Liver (tissue), 9 donors: ENCODE data around the gene ALPI. TPM values are rescaled to one million over a fixed set of nuclear protein-coding genes. Genes with fewer than 3 reads are reported as not detected.

Experiments used
- DNase-seq: peaks from one replicate; pipeline ENCODE4 v3.0.0-alpha.2; 2017; ENCODE audit warnings: low spot score
- H3K27ac ChIP-seq, 2 donors: one replicate each; pipeline ENCODE4 v1.7.0; 2013; ENCODE audit warnings: inconsistent platforms in 2 of 2, low read length in 2 of 2, control low read depth in 1 of 2, low read depth in 1 of 2, mild to moderate bottlenecking in 1 of 2
- H3K27me3 ChIP-seq, 4 donors: one replicate each; pipeline versions ENCODE4 v1.6.1 to v1.7.0; 2013; ENCODE audit warnings: low read length in 3 of 4, inconsistent platforms in 1 of 4, mild to moderate bottlenecking in 1 of 4, moderate library complexity in 1 of 4; ENCODE audit not compliant: control insufficient read depth in 4 of 4, insufficient read depth in 4 of 4
- H3K36me3 ChIP-seq, 4 donors: one replicate each; pipeline versions ENCODE4 v1.6.1 to v1.7.0; 2013; ENCODE audit warnings: low read length in 3 of 4, mild to moderate bottlenecking in 3 of 4, low read depth in 1 of 4, moderate library complexity in 1 of 4; ENCODE audit not compliant: control insufficient read depth in 4 of 4, insufficient read depth in 3 of 4
- H3K4me1 ChIP-seq, 4 donors: one replicate each; pipeline versions ENCODE4 v1.6.1 to v1.7.0; 2013; ENCODE audit warnings: low read length in 3 of 4, mild to moderate bottlenecking in 3 of 4, moderate library complexity in 1 of 4; ENCODE audit not compliant: control insufficient read depth in 4 of 4, insufficient read depth in 4 of 4
- H3K4me3 ChIP-seq, 3 donors: one replicate each; pipeline versions ENCODE4 v1.6.1 to v1.7.0; 2013; ENCODE audit warnings: low read length in 3 of 3, control low read depth in 1 of 3, low read depth in 1 of 3, mild to moderate bottlenecking in 1 of 3
- H3K9ac ChIP-seq, 2 donors: one replicate each; pipeline ENCODE4 v1.7.0; 2013; ENCODE audit warnings: low read length in 2 of 2, mild to moderate bottlenecking in 2 of 2, moderate library complexity in 2 of 2, control low read depth in 1 of 2, low read depth in 1 of 2
- H3K9me3 ChIP-seq, 4 donors: one replicate each; pipeline versions ENCODE4 v1.6.1 to v1.7.0; 2013; ENCODE audit warnings: low read length in 3 of 4; ENCODE audit not compliant: control insufficient read depth in 4 of 4
- ATF3 ChIP-seq: IDR thresholded peaks from 2 replicates; pipeline ENCODE4 v1.6.1; 2016; ENCODE audit warnings: antibody characterized with exemption
- EGR1 ChIP-seq, 2 donors: IDR thresholded peaks; 2 replicates each; pipeline ENCODE4 v1.6.1; 2016 to 2018; ENCODE audit warnings: antibody characterized with exemption in 2 of 2, low read depth in 2 of 2
- FOXA1 ChIP-seq: IDR thresholded peaks from 2 replicates; pipeline ENCODE4 v1.6.1; 2016; ENCODE audit warnings: antibody characterized with exemption
- FOXA2 ChIP-seq: IDR thresholded peaks from 2 replicates; pipeline ENCODE4 v1.6.1; 2016; ENCODE audit warnings: antibody characterized with exemption
- GABPA ChIP-seq, 2 donors: IDR thresholded peaks in 1 of 2; conservative IDR thresholded peaks in 1 of 2; 2 replicates each; pipeline ENCODE4 v1.6.1; 2016; ENCODE audit warnings: antibody characterized with exemption in 2 of 2, mild to moderate bottlenecking in 1 of 2, moderate library complexity in 1 of 2
- HNF4A ChIP-seq, 2 donors: conservative IDR thresholded peaks; 2 replicates each; pipeline ENCODE4 v1.6.1; 2016; ENCODE audit warnings: antibody characterized with exemption in 2 of 2, mild to moderate bottlenecking in 2 of 2
- HNF4G ChIP-seq: IDR thresholded peaks from 2 replicates; pipeline ENCODE4 v1.6.1; 2016; ENCODE audit warnings: antibody characterized with exemption
- JUND ChIP-seq, 2 donors: IDR thresholded peaks; 2 replicates each; pipeline ENCODE4 v1.6.1; 2016; ENCODE audit warnings: antibody characterized with exemption in 2 of 2
- MAX ChIP-seq: IDR thresholded peaks from 2 replicates; pipeline ENCODE4 v1.6.1; 2016; ENCODE audit warnings: antibody characterized with exemption
- NR2F2 ChIP-seq: IDR thresholded peaks from 2 replicates; pipeline ENCODE4 v1.6.1; 2016; ENCODE audit warnings: antibody characterized with exemption
- RAD21 ChIP-seq, 2 donors: IDR thresholded peaks; 2 replicates each; pipeline ENCODE4 v1.6.1; 2016; ENCODE audit warnings: antibody characterized with exemption in 2 of 2, mild to moderate bottlenecking in 2 of 2
- REST ChIP-seq: IDR thresholded peaks from 2 replicates; pipeline ENCODE4 v1.6.1; 2016; ENCODE audit warnings: antibody characterized with exemption, mild to moderate bottlenecking
- RXRA ChIP-seq, 2 donors: IDR thresholded peaks; 2 replicates each; pipeline ENCODE4 v1.6.1; 2017 to 2018; ENCODE audit warnings: antibody characterized with exemption in 2 of 2, mild to moderate bottlenecking in 1 of 2
- SP1 ChIP-seq: IDR thresholded peaks from 2 replicates; pipeline ENCODE4 v1.6.1; 2018; ENCODE audit warnings: antibody characterized with exemption, mild to moderate bottlenecking
- TAF1 ChIP-seq: conservative IDR thresholded peaks from 2 replicates; pipeline ENCODE4 v1.6.1; 2016; ENCODE audit warnings: antibody characterized with exemption, mild to moderate bottlenecking
- YY1 ChIP-seq: IDR thresholded peaks from 2 replicates; pipeline ENCODE4 v1.6.1; 2016; ENCODE audit warnings: antibody characterized with exemption, mild to moderate bottlenecking
- ZBTB33 ChIP-seq: IDR thresholded peaks from 2 replicates; pipeline ENCODE4 v1.6.1; 2016; ENCODE audit warnings: antibody characterized with exemption
- WGBS: extraction: QIAGEN DNeasy Blood & Tissue Kit; methylation state at CpG from one replicate; pipeline ENCODE4 v1.1.7; 2013; 5-methylcytosine and 5-hydroxymethylcytosine counted together
- polyA plus RNA-seq, 2 donors: library from polyadenylated mRNA; stranded (reverse) in 1 of 2; unstranded in 1 of 2; fragments of 200-250 nt in 1 of 2; fragments of >200 nt in 1 of 2; fragmentation: Nextera tagmentation in 1 of 2; extraction: Ambion mirVana in 1 of 2; gene quantifications; one replicate each; pipeline versions ENCODE4 v1.2.1 to v1.2.3, GENCODE V29; 2013 to 2015
- total RNA-seq, 2 donors: library from RNA; depleted of rRNA; stranded (reverse); fragments of >200 nt; gene quantifications; one replicate each; pipeline ENCODE4 v1.2.3, GENCODE V29; 2014
- TF ChIP-seq, protein P1 (sequence below): fragments of 150-350 bp; IDR thresholded peaks from 2 replicates; pipeline ENCODE4 v1.5.1; 2017; ENCODE audit warnings: improper control_type of control experiment, low read depth, low read length; ENCODE audit not compliant: missing input control
- donor health status: healthy.
- donor health status: healthy.
- donor health status: healthy.
- donor health status: healthy.
- donor health status: healthy.

The ALPI gene
- total and polyA plus RNA-seq, 4 donors, result 0.02 TPM; not detected in 3

- Histone ChIP-seq H3K4me1 (peaks cover 2 to 9% (median 5%) of the 10 kb centered on the region in 4 donors), H3K4me3 (no peak overlapping the region), H3K36me3 (peaks cover 0 to 1% (median 0%) of the 10 kb centered on the region in 4 donors), H3K9me3 (no peaks in the 10 kb centered on the region), H3K9ac (no peak overlapping the region), H3K27me3 (no peaks in the 10 kb centered on the region), H3K27ac (no peak overlapping the region)
- 70% methylated on average over 10 of the region's 10 CpGs for WGBS
- TF ChIP-seq GABPA (IDR thresholded peaks at IDR 0.05 in 1 of 2, conservative IDR thresholded peaks at IDR 0.05 in 1 of 2), result no peak
- no peak for TF ChIP-seq JUND (IDR thresholded peaks at IDR 0.05)
- no peak for TF ChIP-seq EGR1 (IDR thresholded peaks at IDR 0.05; ENCODE audit: low read depth in 2 of 2)
- no peak for TF ChIP-seq MAX
- no peak for TF ChIP-seq ZBTB33
- no peak for TF ChIP-seq RAD21 (IDR thresholded peaks at IDR 0.05)
- TF ChIP-seq, protein P1, sequence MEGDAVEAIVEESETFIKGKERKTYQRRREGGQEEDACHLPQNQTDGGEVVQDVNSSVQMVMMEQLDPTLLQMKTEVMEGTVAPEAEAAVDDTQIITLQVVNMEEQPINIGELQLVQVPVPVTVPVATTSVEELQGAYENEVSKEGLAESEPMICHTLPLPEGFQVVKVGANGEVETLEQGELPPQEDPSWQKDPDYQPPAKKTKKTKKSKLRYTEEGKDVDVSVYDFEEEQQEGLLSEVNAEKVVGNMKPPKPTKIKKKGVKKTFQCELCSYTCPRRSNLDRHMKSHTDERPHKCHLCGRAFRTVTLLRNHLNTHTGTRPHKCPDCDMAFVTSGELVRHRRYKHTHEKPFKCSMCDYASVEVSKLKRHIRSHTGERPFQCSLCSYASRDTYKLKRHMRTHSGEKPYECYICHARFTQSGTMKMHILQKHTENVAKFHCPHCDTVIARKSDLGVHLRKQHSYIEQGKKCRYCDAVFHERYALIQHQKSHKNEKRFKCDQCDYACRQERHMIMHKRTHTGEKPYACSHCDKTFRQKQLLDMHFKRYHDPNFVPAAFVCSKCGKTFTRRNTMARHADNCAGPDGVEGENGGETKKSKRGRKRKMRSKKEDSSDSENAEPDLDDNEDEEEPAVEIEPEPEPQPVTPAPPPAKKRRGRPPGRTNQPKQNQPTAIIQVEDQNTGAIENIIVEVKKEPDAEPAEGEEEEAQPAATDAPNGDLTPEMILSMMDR, result no peak
- no peak for TF ChIP-seq NR2F2
- no peak for TF ChIP-seq HNF4G
- TF ChIP-seq FOXA2, result no peak
- no peak for TF ChIP-seq TAF1
- TF ChIP-seq HNF4A (conservative IDR thresholded peaks at IDR 0.05), result no peak
- TF ChIP-seq ATF3, result no peak
- TF ChIP-seq REST, result no peak
- TF ChIP-seq YY1, result no peak
- no peak for TF ChIP-seq SP1
- no peak for TF ChIP-seq FOXA1
- TF ChIP-seq RXRA (IDR thresholded peaks at IDR 0.05), result no peak
- DNase-seq, result no peak
Measured at GRCh38 chr2:232505856-232506255, 49.9 kb downstream of the ALPI start.
